Measurements from ENCODE around the gene CCDC38. TPM values are rescaled to one million over a fixed set of nuclear protein-coding genes. Genes with fewer than 3 reads are reported as not detected.

Gene CCDC38
- total and polyA plus RNA-seq, 9 of the 15 experiments (the other 6 are each of a cell fraction or from before 2014, with no cell fraction given): not detected

DNA sequence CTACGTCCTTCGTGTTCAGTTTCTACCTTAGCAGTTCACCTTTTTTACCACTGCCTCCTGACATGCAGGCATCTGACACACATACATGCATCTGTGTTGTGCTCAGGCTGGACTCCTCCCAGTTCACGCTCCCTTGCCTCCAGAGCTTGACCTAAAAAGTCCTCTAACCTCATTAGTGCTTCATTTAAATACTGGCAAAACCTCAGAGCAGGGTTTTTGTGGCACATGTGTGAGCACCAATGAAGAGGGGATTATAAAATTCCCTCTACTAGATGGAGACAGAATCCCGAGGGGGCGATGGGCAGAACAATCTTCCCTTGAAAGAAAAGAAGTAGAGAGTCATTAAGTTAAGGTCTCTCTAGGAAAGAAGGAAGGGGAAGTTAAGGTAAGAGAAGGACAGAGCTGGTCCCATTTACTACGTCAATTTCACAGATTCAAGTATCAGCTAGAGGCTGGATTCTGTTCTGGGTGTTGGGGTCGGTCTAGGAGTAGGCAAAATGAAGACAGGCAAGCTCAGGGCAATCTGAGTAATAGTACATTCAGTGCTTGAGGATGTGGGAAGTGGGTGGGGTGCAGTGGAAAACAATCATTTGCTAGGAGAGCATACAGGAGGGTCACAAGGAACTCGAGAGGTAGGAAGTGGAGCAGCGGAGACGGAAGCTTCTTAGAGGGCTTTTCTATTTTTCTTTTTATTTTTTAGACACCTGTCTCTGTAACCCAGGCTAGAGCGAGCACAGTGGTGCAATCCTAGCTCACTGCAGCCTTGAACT is 46.3 kb upstream of the CCDC38 start:
- WGBS (ENCODE audit: insufficient coverage, low coverage, missing lambda C conversion rate): 0% methylated on average over 11 of the region's 11 CpGs
- Histone ChIP-seq H3K79me2 (ENCODE audit: control insufficient read depth, insufficient read depth, low read length) (no peaks in the 10 kb centered on the region), H3K9me3 (replicated peaks; ENCODE audit: control insufficient read depth, insufficient read depth, low read depth, low read length) (no peaks in the 10 kb centered on the region), H4K20me1 (replicated peaks; ENCODE audit: control insufficient read depth, insufficient read depth, low read length) (no peaks in the 10 kb centered on the region; the same call in 1 of the 2 replicates), H2AFZ (ENCODE audit: low read depth, low read length) (no peak overlapping the region), H3K4me3 (no peak overlapping the region), H3K9me1 (ENCODE audit: control insufficient read depth, insufficient read depth, low read length) (no peaks in the 10 kb centered on the region), H3K9ac (ENCODE audit: insufficient read depth in 1 of 2, low read depth in 2 of 2, low read length in 2 of 2) (no peak overlapping the region), H3K27ac (ENCODE audit: extremely low read depth, low read depth, low read length) (no peak overlapping the region), H3K4me1 (replicated peaks in 1 of 2; ENCODE audit: control insufficient read depth in 2 of 2, insufficient read depth in 2 of 2, low read length in 2 of 2) (no peaks in the 10 kb centered on the region), H3K27me3 (ENCODE audit: control insufficient read depth in 2 of 2, insufficient read depth in 2 of 2, low read length in 2 of 2) (peaks cover 14 to 32% of the 10 kb centered on the region in 2 experiments; a peak in 4 of 5 replicates), H3K4me2 (ENCODE audit: insufficient read depth, low read length) (no peak overlapping the region), H3K36me3 (ENCODE audit: control insufficient read depth, insufficient read depth, low read length) (no peaks in the 10 kb centered on the region)
- no TSS peak for BruUV-seq (replicated peaks)
- DNase-seq (ENCODE audit: extremely low read depth in 1 of 4, low spot score in 3 of 4) (no peak), FAIRE-seq (no peak), ATAC-seq (no peak)
- intact Hi-C loops (cut with micrococcal nuclease): no loop called here
- ChIA-PET POLR2A (no interaction called here), CTCF (ENCODE audit: low intra/inter-chr PET ratio) (no interaction called here)
- in situ Hi-C loops (cut with MboI): no loop called here
- TF ChIP-seq, protein P1, sequence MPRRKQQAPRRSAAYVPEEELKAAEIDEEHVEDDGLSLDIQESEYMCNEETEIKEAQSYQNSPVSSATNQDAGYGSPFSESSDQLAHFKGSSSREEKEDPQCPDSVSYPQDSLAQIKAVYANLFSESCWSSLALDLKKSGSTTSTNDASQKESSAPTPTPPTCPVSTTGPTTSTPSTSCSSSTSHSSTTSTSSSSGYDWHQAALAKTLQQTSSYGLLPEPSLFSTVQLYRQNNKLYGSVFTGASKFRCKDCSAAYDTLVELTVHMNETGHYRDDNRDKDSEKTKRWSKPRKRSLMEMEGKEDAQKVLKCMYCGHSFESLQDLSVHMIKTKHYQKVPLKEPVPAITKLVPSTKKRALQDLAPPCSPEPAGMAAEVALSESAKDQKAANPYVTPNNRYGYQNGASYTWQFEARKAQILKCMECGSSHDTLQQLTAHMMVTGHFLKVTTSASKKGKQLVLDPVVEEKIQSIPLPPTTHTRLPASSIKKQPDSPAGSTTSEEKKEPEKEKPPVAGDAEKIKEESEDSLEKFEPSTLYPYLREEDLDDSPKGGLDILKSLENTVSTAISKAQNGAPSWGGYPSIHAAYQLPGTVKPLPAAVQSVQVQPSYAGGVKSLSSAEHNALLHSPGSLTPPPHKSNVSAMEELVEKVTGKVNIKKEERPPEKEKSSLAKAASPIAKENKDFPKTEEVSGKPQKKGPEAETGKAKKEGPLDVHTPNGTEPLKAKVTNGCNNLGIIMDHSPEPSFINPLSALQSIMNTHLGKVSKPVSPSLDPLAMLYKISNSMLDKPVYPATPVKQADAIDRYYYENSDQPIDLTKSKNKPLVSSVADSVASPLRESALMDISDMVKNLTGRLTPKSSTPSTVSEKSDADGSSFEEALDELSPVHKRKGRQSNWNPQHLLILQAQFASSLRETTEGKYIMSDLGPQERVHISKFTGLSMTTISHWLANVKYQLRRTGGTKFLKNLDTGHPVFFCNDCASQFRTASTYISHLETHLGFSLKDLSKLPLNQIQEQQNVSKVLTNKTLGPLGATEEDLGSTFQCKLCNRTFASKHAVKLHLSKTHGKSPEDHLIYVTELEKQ (CRISPR knock-in tag; IDR thresholded peaks at IDR 0.05): no peak
- TF ChIP-seq SUPT5H (IDR thresholded peaks at IDR 0.05) (no peak), HLTF (IDR thresholded peaks at IDR 0.05) (no peak), ZNF212 (CRISPR knock-in tag; IDR thresholded peaks at IDR 0.05) (no peak)
